ENCODE data around the gene BCKDHB. TPM values are rescaled to one million over a fixed set of nuclear protein-coding genes. Genes with fewer than 3 reads are reported as not detected.
"Not testable (repeated sequence)": the region's sequence is repeated elsewhere in the genome, so short reads cannot be mapped to it uniquely, and the experiment has no call there.

The BCKDHB gene
- polyA plus RNA-seq, 1 of the 3 experiments (the other 2 are of a cell fraction): 19.9 TPM

GRCh38 chr6:80211286-80211685 is 104.8 kb downstream of the BCKDHB start:
- TF ChIP-seq JUND (IDR thresholded peaks at IDR 0.05) (no peak), FOXM1 (IDR thresholded peaks at IDR 0.05; ENCODE audit: low read depth) (no peak), USF1 (IDR thresholded peaks at IDR 0.05; ENCODE audit: borderline replicate concordance, low read depth) (no peak), NRF1 (IDR thresholded peaks at IDR 0.05; ENCODE audit: low read depth, low read length) (no peak)
- peaks cover 3% of the 10 kb centered on the region; the same call in 1 of the 2 replicates for H3K9me3 ChIP-seq
- WGBS (ENCODE audit: low lambda C conversion rate): 97% methylated on average over 3 of the region's 3 CpGs
- H3K4me3 ChIP-seq (ENCODE audit: low read depth in 2 of 2, low read length in 1 of 2): no peak overlapping the region
- POLR2A ChIA-PET: no interaction called here
- H3K9me2 ChIP-seq: no peaks in the 10 kb centered on the region
- no peak for DNase-seq
- no peaks in the 10 kb centered on the region for H4K20me1 ChIP-seq (ENCODE audit: insufficient read depth)
- H3K9ac ChIP-seq: no peak overlapping the region
- no peaks in the 10 kb centered on the region for H3K79me2 ChIP-seq (ENCODE audit: insufficient read depth)
- H3K27me3 ChIP-seq (ENCODE audit: insufficient read depth): no peaks in the 10 kb centered on the region
- no peak overlapping the region for H2AFZ ChIP-seq (ENCODE audit: low read depth)
- CTCF ChIA-PET: interaction anchor here (0.7 to 0.9 kb wide), 2 partner anchors 78 to 510 kb away, joined by 3 read pairs; no protein-coding TSS in a partner anchor
- peak overlapping the region; percentile 39 to 89; a peak in 3 of 4 replicates for H3K27ac ChIP-seq (ENCODE audit: low read depth in 2 of 2, low read length in 1 of 2)
- H3K4me1 ChIP-seq (ENCODE audit: control insufficient read depth in 1 of 2, insufficient read depth in 2 of 2, low read depth in 1 of 2, low read length in 1 of 2): peaks cover 6 to 26% of the 10 kb centered on the region in 2 experiments; a peak in 3 of 4 replicates
- peaks cover 3 to 6% of the 10 kb centered on the region in 2 experiments for H3K36me3 ChIP-seq (replicated peaks in 1 of 2; ENCODE audit: control insufficient read depth in 1 of 2, insufficient read depth in 2 of 2, low read length in 1 of 2)
- H3K4me2 ChIP-seq: no peak overlapping the region
- H3F3A ChIP-seq (replicated peaks; ENCODE audit: insufficient read depth): peaks cover 4% of the 10 kb centered on the region

- H3K36me3 ChIP-seq (replicated peaks in 1 of 2; ENCODE audit: control insufficient read depth in 1 of 2, insufficient read depth in 2 of 2, low read length in 1 of 2); DNase-seq; H3K9me3 ChIP-seq; H3K4me2 ChIP-seq; H4K20me1 ChIP-seq (ENCODE audit: insufficient read depth); H3K27ac ChIP-seq (ENCODE audit: low read depth in 2 of 2, low read length in 1 of 2); H3K27me3 ChIP-seq (ENCODE audit: insufficient read depth); H3F3A ChIP-seq (replicated peaks; ENCODE audit: insufficient read depth); H3K9ac ChIP-seq; H3K9me2 ChIP-seq; H2AFZ ChIP-seq (ENCODE audit: low read depth); H3K4me3 ChIP-seq (ENCODE audit: low read depth in 2 of 2, low read length in 1 of 2); POLR2A ChIA-PET; H3K79me2 ChIP-seq (ENCODE audit: insufficient read depth): not testable (repeated sequence)
- CTCF ChIA-PET: interaction anchor here (0.7 kb wide), 1 partner anchor 509 kb away, joined by 3 read pairs; no protein-coding TSS in a partner anchor
- peaks cover 6 to 26% of the 10 kb centered on the region in 2 experiments; a peak in 3 of 4 replicates for H3K4me1 ChIP-seq (ENCODE audit: control insufficient read depth in 1 of 2, insufficient read depth in 2 of 2, low read depth in 1 of 2, low read length in 1 of 2)
- 100% methylated on average over 4 of the region's 4 CpGs for WGBS (ENCODE audit: low lambda C conversion rate)
Observed at GRCh38 chr6:80211890-80212289, 105.4 kb downstream of the BCKDHB start.

DNA sequence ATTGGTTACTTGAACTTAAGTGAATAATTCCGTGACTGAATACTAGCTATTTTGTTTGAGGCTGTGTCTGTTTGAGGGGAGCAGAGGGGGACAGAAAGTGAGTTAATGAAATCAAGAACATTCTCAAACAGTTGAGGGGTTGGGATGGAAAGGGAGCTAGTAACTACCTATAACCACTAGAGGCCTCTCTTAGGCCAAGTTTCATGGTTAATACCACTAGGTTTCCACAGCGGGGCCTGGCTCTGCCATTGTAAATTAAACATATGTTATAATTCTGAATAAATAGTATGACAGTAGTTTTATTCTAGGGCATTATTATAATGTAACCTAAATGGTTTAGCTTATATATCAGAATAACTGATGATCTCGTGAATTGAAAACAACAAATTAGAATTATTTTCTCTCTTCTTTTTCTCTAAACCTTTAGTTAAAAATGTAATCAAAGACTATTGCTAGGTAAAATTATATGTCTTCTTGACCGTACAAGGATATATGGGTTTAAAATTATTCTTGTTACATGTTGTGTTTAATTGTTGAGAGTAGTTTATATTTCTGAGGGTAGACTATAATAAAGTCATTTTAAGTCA is 108.1 kb downstream of the BCKDHB start:
- Histone ChIP-seq H4K20me1 (ENCODE audit: insufficient read depth) (no peaks in the 10 kb centered on the region), H3K4me2 (no peak overlapping the region), H3K27me3 (ENCODE audit: insufficient read depth) (no peaks in the 10 kb centered on the region), H3K9ac (no peak overlapping the region), H3F3A (replicated peaks; ENCODE audit: insufficient read depth) (peaks cover 4% of the 10 kb centered on the region), H3K27ac (ENCODE audit: low read depth in 2 of 2, low read length in 1 of 2) (no peak overlapping the region), H3K4me3 (ENCODE audit: low read depth in 2 of 2, low read length in 1 of 2) (no peak overlapping the region; a peak in 1 of 4 replicates), H2AFZ (ENCODE audit: low read depth) (no peak overlapping the region), H3K36me3 (replicated peaks in 1 of 2; ENCODE audit: control insufficient read depth in 1 of 2, insufficient read depth in 2 of 2, low read length in 1 of 2) (peaks cover 0 to 3% of the 10 kb centered on the region in 2 experiments), H3K4me1 (ENCODE audit: control insufficient read depth in 1 of 2, insufficient read depth in 2 of 2, low read depth in 1 of 2, low read length in 1 of 2) (peaks cover 6 to 21% of the 10 kb centered on the region in 2 experiments; a peak in 3 of 4 replicates), H3K79me2 (ENCODE audit: insufficient read depth) (no peaks in the 10 kb centered on the region), H3K9me3 (no peaks in the 10 kb centered on the region), H3K9me2 (no peaks in the 10 kb centered on the region)
- 45% methylated on average over 4 of the region's 4 CpGs for WGBS (ENCODE audit: low lambda C conversion rate)
- POLR2A ChIA-PET: no interaction called here
- peak; percentile 45 for DNase-seq
- CTCF ChIA-PET: interaction anchor here (0.5 to 1.8 kb wide), 27 partner anchors 9 to 1644 kb away, joined by 3 to 21 read pairs (median 3); no protein-coding TSS in a partner anchor
- TF ChIP-seq TCF12 (IDR thresholded peaks at IDR 0.05) (no peak), NRF1 (IDR thresholded peaks at IDR 0.05; ENCODE audit: low read depth, low read length) (no peak), MAX (IDR thresholded peaks at IDR 0.05; ENCODE audit: low read depth) (no peak), YY1 (IDR thresholded peaks at IDR 0.05; ENCODE audit: low read depth) (no peak), POLR2AphosphoS5 (IDR thresholded peaks at IDR 0.05; ENCODE audit: low read depth, low read length) (no peak), RAD21 (IDR thresholded peaks at IDR 0.05; ENCODE audit: low read length) (peak; percentile 91), MXI1 (IDR thresholded peaks at IDR 0.05; ENCODE audit: low read depth, low read length) (no peak), EP300 (IDR thresholded peaks at IDR 0.05; ENCODE audit: borderline replicate concordance in 1 of 2, low read depth in 1 of 2, low read length in 1 of 2) (no peak), USF1 (IDR thresholded peaks at IDR 0.05; ENCODE audit: borderline replicate concordance, low read depth) (no peak), MEF2A (IDR thresholded peaks at IDR 0.05; ENCODE audit: borderline replicate concordance, low read depth) (no peak), RXRA (IDR thresholded peaks at IDR 0.05; ENCODE audit: borderline replicate concordance, low read depth) (no peak), TEAD4 (IDR thresholded peaks at IDR 0.05; ENCODE audit: borderline replicate concordance, insufficient read depth) (no peak), FOSL2 (IDR thresholded peaks at IDR 0.05; ENCODE audit: borderline replicate concordance, low read depth) (no peak)
- TF ChIP-seq, protein P1, sequence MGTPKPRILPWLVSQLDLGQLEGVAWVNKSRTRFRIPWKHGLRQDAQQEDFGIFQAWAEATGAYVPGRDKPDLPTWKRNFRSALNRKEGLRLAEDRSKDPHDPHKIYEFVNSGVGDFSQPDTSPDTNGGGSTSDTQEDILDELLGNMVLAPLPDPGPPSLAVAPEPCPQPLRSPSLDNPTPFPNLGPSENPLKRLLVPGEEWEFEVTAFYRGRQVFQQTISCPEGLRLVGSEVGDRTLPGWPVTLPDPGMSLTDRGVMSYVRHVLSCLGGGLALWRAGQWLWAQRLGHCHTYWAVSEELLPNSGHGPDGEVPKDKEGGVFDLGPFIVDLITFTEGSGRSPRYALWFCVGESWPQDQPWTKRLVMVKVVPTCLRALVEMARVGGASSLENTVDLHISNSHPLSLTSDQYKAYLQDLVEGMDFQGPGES (IDR thresholded peaks at IDR 0.05; ENCODE audit: low read depth, low read length): no peak
- TF ChIP-seq, protein P2, sequence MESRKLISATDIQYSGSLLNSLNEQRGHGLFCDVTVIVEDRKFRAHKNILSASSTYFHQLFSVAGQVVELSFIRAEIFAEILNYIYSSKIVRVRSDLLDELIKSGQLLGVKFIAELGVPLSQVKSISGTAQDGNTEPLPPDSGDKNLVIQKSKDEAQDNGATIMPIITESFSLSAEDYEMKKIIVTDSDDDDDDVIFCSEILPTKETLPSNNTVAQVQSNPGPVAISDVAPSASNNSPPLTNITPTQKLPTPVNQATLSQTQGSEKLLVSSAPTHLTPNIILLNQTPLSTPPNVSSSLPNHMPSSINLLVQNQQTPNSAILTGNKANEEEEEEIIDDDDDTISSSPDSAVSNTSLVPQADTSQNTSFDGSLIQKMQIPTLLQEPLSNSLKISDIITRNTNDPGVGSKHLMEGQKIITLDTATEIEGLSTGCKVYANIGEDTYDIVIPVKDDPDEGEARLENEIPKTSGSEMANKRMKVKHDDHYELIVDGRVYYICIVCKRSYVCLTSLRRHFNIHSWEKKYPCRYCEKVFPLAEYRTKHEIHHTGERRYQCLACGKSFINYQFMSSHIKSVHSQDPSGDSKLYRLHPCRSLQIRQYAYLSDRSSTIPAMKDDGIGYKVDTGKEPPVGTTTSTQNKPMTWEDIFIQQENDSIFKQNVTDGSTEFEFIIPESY (IDR thresholded peaks at IDR 0.05; ENCODE audit: borderline replicate concordance, low read depth): no peak

Data from SK-N-SH (cell line).